Stimulated activated CD4-positive, alpha-beta T cell treated with anti-CD3 and anti-CD28 coated beads, Interleukin-12 subunit alpha, Interleukin-12 subunit beta, amount 100 ng/mL, for 48 hours (primary cell): ENCODE results near the gene PDGFA.

Experiments
- DNase-seq, 3 donors: peaks; one replicate each; pipeline ENCODE4 v3.0.0-alpha.2; 2020; ENCODE audit warnings: low read depth in 2 of 3, low spot score in 1 of 3

The PDGFA gene

DNA sequence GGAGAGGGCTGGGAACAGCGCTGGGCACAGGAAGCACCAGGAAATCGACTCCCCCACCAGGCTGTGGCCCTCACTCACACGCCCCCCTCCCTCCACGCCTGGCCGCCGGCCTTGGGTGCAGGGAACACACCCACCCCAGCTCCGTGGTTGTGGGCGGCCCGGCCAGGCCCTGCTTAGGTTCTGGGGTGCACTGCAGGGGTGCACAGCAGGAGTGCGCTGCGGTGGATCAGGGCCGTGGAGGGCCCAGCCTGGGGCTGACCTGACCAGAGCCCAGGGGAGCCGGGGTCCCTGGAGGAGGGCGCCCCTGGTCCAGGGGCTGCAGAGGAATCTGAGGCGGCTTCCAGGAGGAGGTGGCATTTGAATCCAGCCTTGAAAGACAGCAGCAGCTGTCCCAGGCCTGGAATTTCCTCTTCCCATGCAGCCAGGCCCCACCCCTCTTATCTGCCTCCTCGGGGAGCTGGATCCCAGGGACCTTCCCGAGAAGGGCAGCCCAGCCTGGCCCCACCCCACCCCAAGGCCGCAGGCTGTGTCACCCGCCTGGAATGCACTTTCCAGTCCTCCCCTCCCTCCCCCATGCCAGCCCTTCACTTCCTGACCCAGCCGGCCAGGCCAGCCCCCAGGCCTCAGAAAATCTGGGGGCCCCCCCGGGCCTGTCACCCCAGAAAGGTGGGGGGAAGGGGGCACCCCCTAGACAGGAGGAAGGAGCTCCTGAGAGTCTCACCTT is 18.4 kb upstream of the PDGFA start:
- no peak for DNase-seq

- DNase-seq, result no peak
Observed at GRCh38 chr7:536231-536630, 16.6 kb upstream of the PDGFA start.

- no peak for DNase-seq
Observed at GRCh38 chr7:534959-535358, 15.3 kb upstream of the PDGFA start.

GRCh38 chr7:534075-534474 is 14.4 kb upstream of the PDGFA start:
- DNase-seq, result no peak

GRCh38 chr7:533266-533665 is 13.6 kb upstream of the PDGFA start:
- DNase-seq, result no peak

DNA sequence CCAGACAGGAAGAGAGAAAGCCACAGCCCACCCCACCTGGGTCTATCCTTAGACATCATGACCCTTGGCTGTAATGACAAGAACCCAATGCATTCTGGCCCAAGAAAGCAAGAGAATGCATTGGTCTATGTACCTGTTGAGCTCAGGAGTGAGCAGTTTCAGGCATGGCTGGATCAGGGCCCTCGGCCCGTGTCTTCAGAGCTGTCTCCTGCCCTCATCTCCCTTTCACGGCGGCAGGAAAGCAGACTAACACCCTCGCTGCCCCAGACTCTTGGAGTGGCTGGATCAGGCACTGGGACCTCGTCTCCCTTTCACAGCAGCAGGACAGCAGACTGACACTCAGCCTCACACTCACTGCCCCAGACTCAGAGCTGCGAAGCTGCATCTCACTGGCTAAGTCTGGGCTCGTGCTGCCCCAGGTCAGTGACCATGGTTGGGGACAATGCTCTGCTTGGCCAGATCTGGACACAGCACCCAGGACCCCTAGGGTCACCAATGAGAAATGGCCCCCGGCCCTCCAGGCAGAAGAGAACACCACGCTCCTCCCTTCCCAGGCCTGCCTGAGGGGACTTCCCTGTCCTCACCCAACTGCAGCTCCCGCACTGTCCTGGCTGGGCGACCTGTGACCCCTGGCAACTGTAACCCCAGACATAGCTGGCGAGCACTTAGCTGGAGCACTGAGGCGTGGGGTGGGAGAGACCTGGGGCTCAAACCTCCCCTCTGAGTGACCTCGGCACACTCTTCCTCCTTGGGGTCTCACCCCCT is 12.9 kb upstream of the PDGFA start:
- DNase-seq, result no peak

- no peak for DNase-seq
Observed at GRCh38 chr7:531777-532176, 12.1 kb upstream of the PDGFA start.

DNA sequence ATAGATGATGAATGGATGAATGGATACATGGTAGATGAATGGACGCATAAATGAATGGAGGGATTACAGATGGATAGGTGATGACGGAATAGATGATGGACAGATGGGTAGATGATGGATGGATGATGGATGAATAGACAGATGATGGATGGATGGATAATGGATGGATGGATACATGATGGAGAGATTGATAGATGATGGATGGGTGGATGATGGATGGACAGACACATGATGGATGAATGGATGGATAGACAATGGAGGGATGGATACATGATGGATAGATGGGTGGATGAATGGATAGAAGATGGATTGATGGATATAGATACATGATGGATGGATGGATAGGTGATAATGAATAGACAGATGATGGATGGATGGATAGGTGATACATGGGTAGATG is 8.8 kb upstream of the PDGFA start:
- DNase-seq, result no peak

- no peak for DNase-seq
Observed at GRCh38 chr7:527723-528122, 8.1 kb upstream of the PDGFA start.

DNA sequence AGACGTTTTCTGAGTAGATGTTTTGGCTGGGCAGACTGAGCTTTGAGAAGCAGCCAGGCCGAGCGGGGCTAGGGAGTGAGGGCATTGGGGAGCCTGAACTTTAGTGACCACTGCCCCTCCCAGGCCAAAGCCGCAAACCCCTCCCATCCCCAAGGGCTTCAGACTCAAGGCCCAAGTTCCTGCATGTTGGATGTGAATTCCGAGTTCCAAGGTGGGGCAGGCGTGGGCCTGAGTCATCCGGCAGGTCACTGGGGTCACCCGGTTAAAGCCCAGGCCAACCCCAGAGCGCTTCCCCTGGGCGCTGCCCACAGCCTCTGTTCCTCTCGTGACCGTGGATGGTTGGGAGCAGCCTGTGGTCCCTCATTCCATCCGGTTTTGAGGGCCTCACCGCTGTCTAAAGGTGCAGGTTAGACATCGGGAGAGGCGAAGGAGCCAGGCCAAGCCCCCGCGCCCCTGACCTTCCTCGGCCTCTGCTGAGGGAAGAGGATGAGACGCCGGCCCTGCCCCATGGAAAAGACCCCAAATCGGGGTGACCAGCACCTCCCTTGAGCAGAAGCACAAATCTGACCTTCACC is 6.9 kb upstream of the PDGFA start:
- no peak for DNase-seq

- no peak for DNase-seq
Observed at GRCh38 chr7:525740-526139, 6.1 kb upstream of the PDGFA start.

- DNase-seq, result no peak
Observed at GRCh38 chr7:524800-525199, 5.2 kb upstream of the PDGFA start.

- DNase-seq, result no peak
Observed at GRCh38 chr7:523347-524336, 4.0 kb upstream of the PDGFA start.

DNA sequence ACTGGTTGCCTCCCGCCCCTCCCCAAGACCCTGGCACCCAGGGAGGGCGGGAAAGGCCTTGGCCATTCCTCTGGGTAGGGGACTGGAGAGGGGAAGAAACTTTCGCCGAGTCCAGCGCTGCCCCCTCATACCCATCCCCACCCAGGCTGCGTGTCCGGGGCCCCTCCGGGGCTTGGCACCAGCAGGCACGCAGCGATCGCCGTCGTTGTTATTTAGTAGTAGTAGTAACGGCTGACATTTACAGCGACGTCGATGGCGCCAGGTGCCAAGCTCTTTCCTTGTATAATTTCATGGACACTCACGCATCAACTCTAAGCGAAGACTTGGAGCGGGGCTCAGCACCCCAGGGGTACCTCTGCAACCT is 3.3 kb upstream of the PDGFA start:
- no peak for DNase-seq

DNA sequence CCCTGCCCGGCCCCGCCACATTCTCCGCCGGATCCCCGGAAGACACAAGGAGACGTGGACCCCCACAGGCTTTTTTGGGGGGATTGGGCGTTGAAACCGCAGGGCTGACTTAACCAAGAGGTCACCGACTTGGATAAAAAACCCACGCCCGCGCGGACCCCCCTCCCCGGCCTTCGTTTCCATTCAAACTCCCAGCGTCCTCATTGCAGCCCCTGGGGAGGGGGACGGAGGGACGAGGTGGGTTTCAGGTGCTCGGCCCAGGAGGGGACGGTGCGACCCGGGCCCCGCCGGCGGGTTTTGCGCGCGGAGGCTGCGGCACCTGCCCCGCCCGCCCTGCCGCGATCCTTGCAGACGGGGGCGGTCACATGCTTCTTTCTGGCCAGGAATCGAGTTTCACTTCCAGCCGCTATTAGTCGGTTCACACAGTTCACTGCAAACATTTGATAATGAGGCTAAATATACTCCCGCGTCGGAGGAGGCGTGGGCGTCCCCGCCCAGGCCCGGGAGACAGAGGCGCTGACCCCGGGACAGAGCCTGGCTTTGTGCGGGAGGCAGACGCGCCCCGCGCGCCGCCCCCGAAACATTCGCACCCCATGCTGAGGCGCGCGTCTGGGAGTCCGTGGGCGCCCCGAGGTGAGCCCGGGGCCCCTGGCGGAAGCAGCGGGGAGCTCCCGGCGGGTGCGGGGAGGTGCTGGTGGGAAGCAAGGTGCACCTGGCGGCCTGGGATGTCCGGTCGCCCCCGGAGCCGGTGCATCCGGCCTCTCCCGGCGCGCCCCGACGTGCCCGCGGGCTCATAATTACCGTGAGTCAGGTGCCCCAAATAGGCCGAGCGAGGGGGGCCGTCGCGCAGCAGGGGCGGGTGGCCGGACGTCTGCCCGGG is 2.7 kb upstream of the PDGFA start:
- DNase-seq, result no peak

- DNase-seq, result no peak
Observed at GRCh38 chr7:521221-522070, 1.8 kb upstream of the PDGFA start.

DNA sequence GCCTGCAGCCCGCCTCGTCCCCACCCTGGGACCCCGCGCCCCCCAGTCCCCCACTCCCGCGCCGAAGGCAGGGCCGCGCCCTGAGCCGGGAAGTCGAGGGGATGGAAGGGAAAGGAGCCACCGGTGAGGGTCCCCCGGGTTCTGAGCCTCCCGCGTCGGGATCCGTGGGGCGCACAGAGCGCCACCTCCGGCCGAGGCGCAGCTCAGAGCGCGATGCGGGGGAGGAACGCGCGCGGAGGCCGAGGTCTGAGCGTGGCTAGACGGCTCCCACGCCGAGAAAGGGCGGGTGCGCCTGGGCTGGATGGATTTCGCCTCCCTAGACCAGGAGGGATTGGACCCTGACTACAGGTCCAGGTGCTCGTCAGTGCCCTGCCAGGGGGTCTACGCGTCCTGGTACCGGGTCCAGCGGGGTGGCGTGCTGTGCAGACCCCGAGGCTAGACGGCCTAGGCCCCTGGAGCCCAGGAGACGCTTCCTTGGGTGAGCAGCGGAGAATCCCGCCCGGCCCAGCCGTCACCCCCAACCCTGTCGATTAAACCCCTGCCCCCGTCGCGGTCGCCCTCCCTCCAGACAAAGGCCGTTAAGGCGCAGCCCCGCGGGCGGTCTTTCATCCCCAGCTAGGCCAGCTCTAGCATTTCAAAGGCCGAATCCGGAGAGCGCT is 986 bp upstream of the PDGFA start:
- no peak for DNase-seq

- DNase-seq, result peak in 1 of 3 donors; percentile 54
Observed at GRCh38 chr7:518630-519483, 789 bp downstream of the PDGFA start.
